C4-2B (cell line): ENCODE data around the gene SLC46A1.

Experiments
- H3K27ac ChIP-seq: fragments of 450-650 bp; 2 replicates; pipeline ENCODE4 v1.5.1; 2017
- CTCF ChIP-seq: fragments of 450-650 bp; conservative IDR thresholded peaks from 2 replicates; pipeline ENCODE4 v1.5.1; 2017; ENCODE audit warnings: mild to moderate bottlenecking
- ZFX ChIP-seq: fragments of 450-650 bp; IDR thresholded peaks from 2 replicates; pipeline ENCODE4 v1.6.1; 2017

The SLC46A1 gene

DNA sequence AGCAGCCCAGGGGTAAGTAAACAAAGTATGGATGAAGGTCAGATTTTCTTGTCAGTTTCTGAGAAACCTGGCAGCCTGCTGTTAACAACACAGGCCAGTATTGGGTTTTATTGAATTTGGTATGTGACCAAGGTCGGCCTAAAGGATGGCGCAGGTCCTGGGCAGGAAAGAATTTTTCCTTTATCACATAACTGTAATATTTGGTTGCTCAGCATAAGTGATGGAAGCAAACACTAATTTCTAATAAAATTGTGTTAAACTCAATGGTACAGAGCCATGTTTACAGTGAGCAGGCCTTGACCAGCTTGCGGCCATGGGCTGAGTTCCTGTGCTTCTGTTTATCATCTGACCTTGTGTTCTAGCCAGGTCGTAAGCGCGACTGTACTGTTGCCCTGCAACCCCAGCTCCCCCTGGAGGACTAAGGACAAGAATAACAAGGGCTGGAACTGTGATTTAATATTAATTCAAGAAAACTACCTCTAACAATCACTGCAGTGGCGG lies 59.2 kb downstream of the SLC46A1 start:
- no peak; the same call in 1 of the 2 replicates for TF ChIP-seq CTCF
- TF ChIP-seq ZFX, result no peak
- peak overlapping the region; percentile 15 for H3K27ac ChIP-seq

DNA sequence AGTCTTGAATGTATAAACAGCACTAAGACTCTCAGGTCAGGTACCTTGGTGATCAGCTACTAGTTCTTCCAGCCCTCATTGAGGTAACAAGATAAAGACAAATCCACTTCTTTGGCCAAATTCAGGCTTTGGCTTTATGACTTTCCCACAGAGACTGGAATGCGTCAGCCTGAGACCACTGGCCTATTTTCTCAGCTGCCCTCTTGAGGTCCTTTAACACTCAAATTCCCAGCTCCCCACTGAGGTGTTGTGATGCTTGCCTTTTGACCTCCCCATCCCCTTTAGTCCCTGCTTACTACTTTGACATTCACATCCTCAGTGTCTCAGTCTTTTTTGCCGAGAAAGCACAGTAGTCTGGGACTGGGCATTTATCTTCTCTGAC lies 59.8 kb downstream of the SLC46A1 start:
- TF ChIP-seq ZFX (no peak), CTCF (no peak)
- H3K27ac ChIP-seq, result no peak overlapping the region; the same call in 1 of the 2 replicates

DNA sequence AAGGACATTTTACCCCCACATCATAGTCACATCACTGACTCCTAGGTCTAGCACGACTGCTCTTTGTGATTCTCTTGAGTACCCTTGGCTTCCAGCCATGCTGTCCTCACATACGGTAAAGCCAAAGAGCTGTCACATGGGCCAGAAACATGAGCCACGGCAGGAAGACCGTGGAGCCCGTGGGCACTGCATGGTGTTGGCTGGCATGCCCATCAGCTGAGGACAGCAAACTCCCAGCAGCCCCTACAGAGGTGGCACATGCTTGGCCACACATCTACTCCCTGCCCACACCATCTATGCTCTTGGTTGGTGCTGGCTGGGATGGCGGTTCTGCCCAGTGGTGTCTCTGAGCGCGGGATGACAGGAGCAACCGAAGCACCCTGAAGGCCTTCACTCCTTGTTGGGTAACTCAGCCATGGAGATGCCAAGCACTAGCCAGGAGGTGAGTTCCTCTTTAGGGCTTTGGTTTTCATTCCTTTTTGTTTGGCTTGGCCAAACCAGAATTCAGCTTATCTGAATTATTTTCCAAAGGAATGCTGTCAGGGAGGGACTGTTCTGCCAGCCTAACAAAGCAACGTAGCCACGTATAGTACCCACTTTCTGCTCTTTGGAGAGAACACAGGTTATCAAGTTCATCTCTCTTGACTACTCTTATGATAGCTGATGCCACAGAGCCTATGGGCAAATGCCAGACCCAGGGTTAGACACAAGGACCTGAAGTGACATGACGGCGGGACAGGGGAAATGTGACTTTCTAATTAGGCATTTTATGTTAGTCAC lies 60.4 kb downstream of the SLC46A1 start:
- TF ChIP-seq ZFX (no peak), CTCF (no peak)
- peak overlapping the region; percentile 7; the same call in 1 of the 2 replicates for H3K27ac ChIP-seq
